ENCODE results near the gene MYH11. TPM values are rescaled to one million over a fixed set of nuclear protein-coding genes. Genes with fewer than 3 reads are reported as not detected.

MYH11 gene
- total RNA-seq = 0.36 and 0.49 TPM in 2 replicates

GRCh38 chr16:15856901-15857698 is at the start of gene MYH11:
Gene MYH11 (minus strand): TSS chr16:15857028. CDS start chr16:15838252, 18,776 bp downstream.

GRCh38 chr16:15888072-15888976 is 31.5 kb upstream of the MYH11 start, which contains the start of gene CEP20:
Gene CEP20 (minus strand): TSS chr16:15888603. CDS start chr16:15888585, 18 bp downstream.

Small RNAs within 50 kb of the gene (small RNA-seq; reads per million reads assigned to genes)
- not detected for gene RNU6-213P

Other genes starting within 250 kb of the MYH11 start
- gene MARF1, start 213.9 kb downstream of the MYH11 start, total RNA-seq = 15.1 and 24.3 TPM in 2 replicates
- 34.4 and 43.6 TPM in 2 replicates for gene NDE1, start 206.8 kb downstream of the MYH11 start, total RNA-seq
- 45.9 and 50.2 TPM in 2 replicates for gene CEP20, start 31.6 kb upstream of the MYH11 start, total RNA-seq
- 26.6 and 30.6 TPM in 2 replicates for gene ABCC1, start 92.6 kb upstream of the MYH11 start, total RNA-seq

Measured in hair follicle dermal papilla cell (primary cell).